ENCODE results near the gene FXYD7. TPM values are rescaled to one million over a fixed set of nuclear protein-coding genes. Genes with fewer than 3 reads are reported as not detected.

The FXYD7 gene
- total RNA-seq, 1 donor from 2014 or later, result 0.61 TPM

DNA sequence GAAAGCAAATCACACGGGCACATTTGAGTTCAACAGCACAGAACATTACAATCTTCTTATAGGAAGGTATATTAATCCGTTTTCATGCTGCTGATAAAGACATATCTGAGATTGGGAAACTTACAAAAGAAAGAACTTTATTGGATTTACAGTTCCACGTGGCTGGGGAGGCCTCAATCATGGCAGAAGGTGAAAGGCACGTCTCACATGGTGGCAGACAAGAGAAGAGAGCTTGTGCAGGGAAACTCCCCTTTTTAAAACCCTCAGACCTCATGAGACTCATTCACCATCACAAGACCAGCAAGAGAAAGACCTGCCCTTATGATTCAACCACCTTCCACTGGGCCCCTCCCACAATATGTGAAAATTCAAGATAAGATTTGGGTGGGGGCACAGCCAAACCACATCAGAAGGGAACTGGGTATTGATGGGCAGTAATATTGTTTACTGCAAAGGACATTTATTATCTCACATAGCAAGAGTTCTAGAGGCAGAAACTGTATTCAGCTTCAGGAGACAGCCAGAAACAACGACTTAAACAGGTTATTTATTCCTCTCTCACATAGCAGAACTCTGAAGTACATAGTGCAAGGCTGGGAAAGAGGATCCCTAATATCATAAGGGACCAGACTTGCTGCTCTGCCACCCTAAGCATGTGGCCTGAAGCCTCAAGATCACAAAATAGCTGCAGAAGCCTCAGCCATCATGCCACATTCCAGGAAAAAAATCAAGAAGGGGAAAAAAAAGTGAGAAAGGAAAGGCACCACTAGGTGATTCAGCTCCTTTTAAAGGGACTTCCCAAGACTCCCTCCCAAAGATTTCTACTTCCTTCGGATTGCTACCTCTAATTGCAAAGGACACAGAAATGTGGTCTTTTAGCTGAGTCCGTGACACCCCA lies 34.6 kb downstream of the FXYD7 start:
- Histone ChIP-seq H3K36me3 (no peaks in the 10 kb centered on the region), H3K9me3 (no peaks in the 10 kb centered on the region), H3K4me1 (no peaks in the 10 kb centered on the region), H3K27ac (no peak overlapping the region), H3K4me3 (no peak overlapping the region), H3K27me3 (no peaks in the 10 kb centered on the region)
- ATAC-seq (no peak), DNase-seq (no peak)
- intact Hi-C loops (cut with DNase I), result no loop called here
- TF ChIP-seq, protein P1, sequence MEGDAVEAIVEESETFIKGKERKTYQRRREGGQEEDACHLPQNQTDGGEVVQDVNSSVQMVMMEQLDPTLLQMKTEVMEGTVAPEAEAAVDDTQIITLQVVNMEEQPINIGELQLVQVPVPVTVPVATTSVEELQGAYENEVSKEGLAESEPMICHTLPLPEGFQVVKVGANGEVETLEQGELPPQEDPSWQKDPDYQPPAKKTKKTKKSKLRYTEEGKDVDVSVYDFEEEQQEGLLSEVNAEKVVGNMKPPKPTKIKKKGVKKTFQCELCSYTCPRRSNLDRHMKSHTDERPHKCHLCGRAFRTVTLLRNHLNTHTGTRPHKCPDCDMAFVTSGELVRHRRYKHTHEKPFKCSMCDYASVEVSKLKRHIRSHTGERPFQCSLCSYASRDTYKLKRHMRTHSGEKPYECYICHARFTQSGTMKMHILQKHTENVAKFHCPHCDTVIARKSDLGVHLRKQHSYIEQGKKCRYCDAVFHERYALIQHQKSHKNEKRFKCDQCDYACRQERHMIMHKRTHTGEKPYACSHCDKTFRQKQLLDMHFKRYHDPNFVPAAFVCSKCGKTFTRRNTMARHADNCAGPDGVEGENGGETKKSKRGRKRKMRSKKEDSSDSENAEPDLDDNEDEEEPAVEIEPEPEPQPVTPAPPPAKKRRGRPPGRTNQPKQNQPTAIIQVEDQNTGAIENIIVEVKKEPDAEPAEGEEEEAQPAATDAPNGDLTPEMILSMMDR (IDR thresholded peaks at IDR 0.05), result no peak

DNA sequence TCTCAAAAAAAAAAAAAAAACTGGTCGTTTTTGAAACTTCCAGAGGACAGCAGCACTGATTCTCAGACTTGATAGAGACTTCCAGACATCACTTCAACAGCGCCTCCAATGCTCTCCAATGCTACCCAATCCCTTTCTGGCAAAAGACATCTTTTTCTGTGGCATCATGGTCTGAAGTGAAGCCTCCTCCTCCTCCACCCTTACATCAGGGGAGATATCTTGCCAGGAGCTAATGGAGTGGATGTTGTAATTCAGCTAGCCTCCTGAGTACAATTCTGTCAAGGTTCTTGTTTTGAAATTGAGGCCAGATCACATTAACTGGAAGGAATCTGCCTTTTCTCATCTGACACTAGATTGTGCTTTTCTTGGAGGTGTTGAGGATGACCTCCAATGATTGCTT lies 35.6 kb downstream of the FXYD7 start:
- DNase-seq (peak; percentile 15), ATAC-seq (peak; percentile 17)
- intact Hi-C loops (cut with DNase I), result no loop called here
- Histone ChIP-seq H3K27ac (no peak overlapping the region), H3K9me3 (no peaks in the 10 kb centered on the region), H3K4me3 (no peak overlapping the region), H3K4me1 (no peaks in the 10 kb centered on the region), H3K27me3 (no peaks in the 10 kb centered on the region), H3K36me3 (no peaks in the 10 kb centered on the region)
- TF ChIP-seq, protein P1 (IDR thresholded peaks at IDR 0.05), result no peak

DNA sequence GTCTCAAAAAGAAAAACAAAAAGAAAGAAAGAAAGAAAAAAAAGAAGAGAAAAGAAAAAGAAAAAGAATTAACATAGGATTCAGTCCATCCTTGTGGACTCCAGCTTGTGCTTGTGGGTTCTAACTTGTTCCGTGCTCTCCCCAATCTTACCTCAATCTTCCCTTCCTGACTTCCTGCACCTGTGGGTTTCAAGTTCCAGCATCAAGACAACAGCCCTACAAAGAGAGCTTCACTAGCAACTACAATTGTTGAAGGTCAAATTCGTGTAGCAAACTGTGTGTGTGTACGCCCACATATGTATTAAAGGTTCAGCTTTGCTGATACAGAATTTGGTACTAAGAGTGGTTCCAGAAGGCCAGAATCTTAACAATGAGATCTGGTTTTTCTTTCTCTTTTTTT lies 36.8 kb downstream of the FXYD7 start:
- Histone ChIP-seq H3K27ac (no peak overlapping the region), H3K4me3 (no peak overlapping the region), H3K36me3 (no peaks in the 10 kb centered on the region), H3K4me1 (no peaks in the 10 kb centered on the region), H3K27me3 (no peaks in the 10 kb centered on the region), H3K9me3 (no peaks in the 10 kb centered on the region)
- TF ChIP-seq, protein P1 (IDR thresholded peaks at IDR 0.05), result no peak
- no peak for DNase-seq
- ATAC-seq, result no peak
- intact Hi-C loops (cut with DNase I), result no loop called here

DNA sequence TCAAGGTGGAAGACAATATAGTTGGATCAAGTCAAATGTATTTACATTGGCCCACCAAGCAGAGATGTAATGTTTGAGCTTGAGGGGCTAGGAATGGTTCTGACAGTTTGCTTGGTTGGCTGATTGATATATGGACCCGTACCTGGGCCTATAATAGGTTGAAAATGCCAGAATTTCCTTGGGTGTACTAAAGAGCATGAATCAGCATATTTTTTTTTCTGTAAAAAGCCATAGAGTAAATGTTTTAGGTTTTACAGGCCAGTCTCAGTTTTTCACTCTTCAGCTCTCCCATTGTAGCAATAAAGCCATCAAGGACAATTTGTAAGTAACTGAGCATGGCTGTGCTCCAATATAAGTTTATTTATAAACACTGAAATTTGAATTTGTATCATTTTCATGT lies 38.3 kb downstream of the FXYD7 start:
- DNase-seq, result no peak
- no peaks in the 10 kb centered on the region for H3K9me3 ChIP-seq
- TF ChIP-seq, protein P1 (IDR thresholded peaks at IDR 0.05), result no peak
- ATAC-seq, result no peak
- no peaks in the 10 kb centered on the region for H3K27me3 ChIP-seq
- H3K4me3 ChIP-seq, result no peak overlapping the region
- no peaks in the 10 kb centered on the region for H3K36me3 ChIP-seq
- H3K27ac ChIP-seq, result no peak overlapping the region
- intact Hi-C loops (cut with DNase I), result no loop called here
- no peaks in the 10 kb centered on the region for H3K4me1 ChIP-seq

DNA sequence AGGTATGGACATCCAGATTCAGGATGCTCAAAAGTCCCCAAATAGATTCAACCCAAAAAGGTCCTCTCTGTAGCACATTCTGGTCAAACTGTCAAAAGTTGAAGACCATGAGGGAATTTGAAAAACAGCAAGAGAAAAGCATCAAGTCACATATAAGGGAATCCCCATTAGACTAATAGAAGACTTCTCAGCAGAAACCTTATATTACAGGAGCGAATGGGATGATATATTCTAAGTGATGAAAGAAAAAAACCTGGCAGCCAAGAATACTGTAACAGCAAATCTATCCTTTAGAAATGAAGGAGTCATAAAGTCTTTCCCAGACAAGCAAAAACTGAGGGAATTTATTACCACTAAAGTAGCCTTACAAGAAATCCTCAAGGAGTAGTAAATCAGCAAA lies 41.2 kb downstream of the FXYD7 start:
- intact Hi-C loops (cut with DNase I), result no loop called here
- no peak for DNase-seq
- H3K36me3 ChIP-seq, result no peaks in the 10 kb centered on the region

More for the DNA sequence above, 41.2 kb downstream of the FXYD7 start:
- H3K4me1 ChIP-seq, result no peaks in the 10 kb centered on the region
- ATAC-seq, result no peak
- H3K4me3 ChIP-seq, result no peak overlapping the region
- no peaks in the 10 kb centered on the region for H3K9me3 ChIP-seq
- TF ChIP-seq, protein P1 (IDR thresholded peaks at IDR 0.05), result no peak
- no peaks in the 10 kb centered on the region for H3K27me3 ChIP-seq
- no peak overlapping the region for H3K27ac ChIP-seq

Data from upper lobe of right lung (tissue), 1 donor.